Activated naive CD8-positive, alpha-beta T cell treated with anti-CD3 and anti-CD28 coated beads, Interleukin-2, amount 10 ng/mL, durations not matched to agents 7 days and 5 days (primary cell): ENCODE data around the gene TTC9C. TPM values are rescaled to one million over a fixed set of nuclear protein-coding genes. Genes with fewer than 3 reads are reported as not detected.
A peak's percentile ranks its signal among the peaks of the same experiment; 100 is the strongest.
"Not testable (repeated sequence)": the region's sequence is repeated elsewhere in the genome, so short reads cannot be mapped to it uniquely, and the experiment has no call there.

Experiments used
- ATAC-seq: fragments of 150-1000 bp; cut with Tn5 transposase; one replicate; pipeline ENCODE4 v1.10.0; 2021; ENCODE audit warnings: low read depth, moderate library complexity
- POLR2A ChIA-PET: fragments of 350-600 bp; sonication (Branson Sonifier 250); formaldehyde crosslinking; loops from one replicate; lab custom pipeline; 2021; ENCODE audit warnings: antibody characterized with exemption; lab: Charles Lee
- DNase-seq: peaks from one replicate; pipeline ENCODE4 v3.0.0; 2021
- H3K27ac Mint-ChIP-seq: one replicate; pipeline ENCODE4 v1.8.0; 2022; ENCODE audit warnings: mild to moderate bottlenecking, mixed read lengths
- H3K27me3 Mint-ChIP-seq: one replicate; pipeline ENCODE4 v1.8.0; 2022; ENCODE audit warnings: mild to moderate bottlenecking, moderate library complexity, mixed read lengths
- H3K36me3 Mint-ChIP-seq: one replicate; pipeline ENCODE4 v1.8.0; 2021; ENCODE audit warnings: mild to moderate bottlenecking, mixed read lengths
- H3K4me1 Mint-ChIP-seq: one replicate; pipeline ENCODE4 v1.8.0; 2021; ENCODE audit warnings: mixed read lengths
- H3K4me3 Mint-ChIP-seq: one replicate; pipeline ENCODE4 v1.8.0; 2022; ENCODE audit warnings: mild to moderate bottlenecking, moderate library complexity, mixed read lengths
- H3K9me3 Mint-ChIP-seq: one replicate; pipeline ENCODE4 v1.8.0; 2021; ENCODE audit warnings: mixed read lengths
- total RNA-seq, 2 experiments: library from RNA; stranded (reverse); gene quantifications; one replicate each; pipeline ENCODE4 v1.2.3, GENCODE V29; 2021

The TTC9C gene
- total RNA-seq, 2 experiments from 2014 or later: 49.5 to 56.4 TPM

GRCh38 chr11:62760867-62761227 lies 32.6 kb downstream of the TTC9C start:
- DNase-seq: not testable (repeated sequence)

GRCh38 chr11:62770778-62771143 lies 42.5 kb downstream of the TTC9C start:
- Mint-ChIP-seq H3K36me3 (peaks cover 4% of the 10 kb centered on the region), H3K4me1 (peaks cover 13% of the 10 kb centered on the region), H3K27ac (peak overlapping the region; percentile 94), H3K27me3 (no peaks in the 10 kb centered on the region), H3K9me3 (no peaks in the 10 kb centered on the region), H3K4me3 (peak overlapping the region; percentile 92)
- POLR2A ChIA-PET: interaction anchor here (0.7 to 3.9 kb wide), 12 partner anchors 9 to 110 kb away, joined by 3 to 47 read pairs (median 10); partner anchors contain the start of genes C11orf98, CSKMT, HNRNPUL2 and POLR2G
- peak; percentile 55 for DNase-seq
- ATAC-seq: no peak

More at GRCh38 chr11:62760867-62761227, 32.6 kb downstream of the TTC9C start:
- peak overlapping the region; percentile 91 for H3K4me3 Mint-ChIP-seq
- POLR2A ChIA-PET: interaction anchor here (0.9 to 3.4 kb wide), 13 partner anchors 10 to 121 kb away, joined by 3 to 39 read pairs (median 7); partner anchors contain the start of genes C11orf98, CSKMT, HNRNPUL2 and LBHD1
- H3K36me3 Mint-ChIP-seq, ATAC-seq, H3K9me3 Mint-ChIP-seq, H3K27me3 Mint-ChIP-seq: not testable (repeated sequence)
- peak overlapping the region; percentile 89 for H3K27ac Mint-ChIP-seq
- H3K4me1 Mint-ChIP-seq: peaks cover 12% of the 10 kb centered on the region

- peak; percentile 83 for ATAC-seq
- no peaks in the 10 kb centered on the region for H3K9me3 Mint-ChIP-seq
Measured at GRCh38 chr11:62771144-62772021, 43.1 kb downstream of the TTC9C start, which contains the start of gene TAF6L. Gene TAF6L, plus strand, starts transcription at chr11:62771396. Its CDS starts 4,388 bp downstream, at chr11:62775784.

GRCh38 chr11:62774407-62774806 lies 46.1 kb downstream of the TTC9C start:
- H3K27ac Mint-ChIP-seq: no peak overlapping the region
- H3K4me1 Mint-ChIP-seq: peaks cover 18% of the 10 kb centered on the region
- no peak overlapping the region for H3K4me3 Mint-ChIP-seq
- DNase-seq (no peak), ATAC-seq (no peak)
- H3K9me3 Mint-ChIP-seq: no peaks in the 10 kb centered on the region
- peaks cover 8% of the 10 kb centered on the region for H3K36me3 Mint-ChIP-seq
- no peaks in the 10 kb centered on the region for H3K27me3 Mint-ChIP-seq
- POLR2A ChIA-PET: interaction anchor here (0.6 to 4.3 kb wide), 8 partner anchors 11 to 107 kb away, joined by 3 to 23 read pairs (median 4); partner anchors contain the start of genes LBHD1, POLR2G, SLC3A2 and WDR74

More at GRCh38 chr11:62771144-62772021, 43.1 kb downstream of the TTC9C start, which contains the start of gene TAF6L:
- peak; percentile 95 for DNase-seq
- H3K27me3 Mint-ChIP-seq: no peaks in the 10 kb centered on the region
- peak within 1 kb of the TSS; percentile 92 for H3K4me3 Mint-ChIP-seq
- peaks cover 6% of the 10 kb centered on the region for H3K36me3 Mint-ChIP-seq
- POLR2A ChIA-PET: interaction anchor here (0.7 to 3.9 kb wide), 14 partner anchors 10 to 110 kb away, joined by 3 to 47 read pairs (median 6); partner anchors contain the start of genes C11orf98, CSKMT, HNRNPUL2 and POLR2G
- peaks cover 13% of the 10 kb centered on the region for H3K4me1 Mint-ChIP-seq
- H3K27ac Mint-ChIP-seq: peak within 1 kb of the TSS; percentile 94

- H3K27ac Mint-ChIP-seq: no peak overlapping the region
- ATAC-seq: no peak
Measured at GRCh38 chr11:62775646-62776045, 47.4 kb downstream of the TTC9C start.

GRCh38 chr11:62777389-62777788 lies 49.1 kb downstream of the TTC9C start:
- ATAC-seq (no peak), DNase-seq (no peak)
- Mint-ChIP-seq H3K4me3 (no peak overlapping the region), H3K9me3 (no peaks in the 10 kb centered on the region), H3K27me3 (no peaks in the 10 kb centered on the region), H3K27ac (peak overlapping the region; percentile 75), H3K36me3 (peaks cover 8% of the 10 kb centered on the region), H3K4me1 (peaks cover 9% of the 10 kb centered on the region)
- POLR2A ChIA-PET: interaction anchor here (0.7 to 4.3 kb wide), 5 partner anchors 8 to 166 kb away, joined by 3 to 23 read pairs (median 4); partner anchors contain the start of gene LBHD1

More at GRCh38 chr11:62775646-62776045, 47.4 kb downstream of the TTC9C start:
- H3K4me1 Mint-ChIP-seq: peaks cover 10% of the 10 kb centered on the region
- H3K27me3 Mint-ChIP-seq: no peaks in the 10 kb centered on the region
- H3K9me3 Mint-ChIP-seq: no peaks in the 10 kb centered on the region
- H3K4me3 Mint-ChIP-seq: no peak overlapping the region
- peaks cover 8% of the 10 kb centered on the region for H3K36me3 Mint-ChIP-seq
- DNase-seq: no peak
- POLR2A ChIA-PET: interaction anchor here (1.2 to 4.3 kb wide), 4 partner anchors 10 to 103 kb away, joined by 4 to 23 read pairs (median 10); partner anchors contain the start of genes LBHD1 and WDR74

GRCh38 chr11:62778441-62778840 lies 50.2 kb downstream of the TTC9C start:
- H3K27ac Mint-ChIP-seq: peak overlapping the region; percentile 49
- no peak overlapping the region for H3K4me3 Mint-ChIP-seq

GRCh38 chr11:62782753-62783152 lies 54.5 kb downstream of the TTC9C start:
- ATAC-seq: no peak
- no peak for DNase-seq
- Mint-ChIP-seq H3K4me1 (peaks cover 8% of the 10 kb centered on the region), H3K27ac (peak overlapping the region; percentile 7), H3K27me3 (no peaks in the 10 kb centered on the region), H3K36me3 (peaks cover 3% of the 10 kb centered on the region), H3K9me3 (no peaks in the 10 kb centered on the region), H3K4me3 (no peak overlapping the region)
- POLR2A ChIA-PET: interaction anchor here (0.6 kb wide), 1 partner anchor 191 kb away, joined by 4 read pairs; no protein-coding TSS in a partner anchor

More at GRCh38 chr11:62778441-62778840, 50.2 kb downstream of the TTC9C start:
- POLR2A ChIA-PET: interaction anchor here (1.3 kb wide), 1 partner anchor 28 kb away, joined by 3 read pairs; no protein-coding TSS in a partner anchor
- peaks cover 9% of the 10 kb centered on the region for H3K4me1 Mint-ChIP-seq
- no peak for DNase-seq
- ATAC-seq: no peak
- no peaks in the 10 kb centered on the region for H3K27me3 Mint-ChIP-seq
- H3K9me3 Mint-ChIP-seq: no peaks in the 10 kb centered on the region
- H3K36me3 Mint-ChIP-seq: peaks cover 8% of the 10 kb centered on the region

- Mint-ChIP-seq H3K4me1 (peaks cover 34% of the 10 kb centered on the region), H3K4me3 (peak overlapping the region; percentile 88), H3K9me3 (no peaks in the 10 kb centered on the region), H3K27ac (peak overlapping the region; percentile 88), H3K36me3 (peaks cover 8% of the 10 kb centered on the region), H3K27me3 (no peaks in the 10 kb centered on the region)
- peak; percentile 66 for ATAC-seq
- POLR2A ChIA-PET: interaction anchor here (0.6 to 9.1 kb wide), 28 partner anchors 10 to 212 kb away, joined by 3 to 247 read pairs (median 10); partner anchors contain the start of genes BSCL2, C11orf98, CSKMT and GNG3
- peak; percentile 92 for DNase-seq
Measured at GRCh38 chr11:62786318-62787004, 58.2 kb downstream of the TTC9C start.

GRCh38 chr11:62787005-62787759 lies 58.9 kb downstream of the TTC9C start, which contains the start of gene TMEM179B:
Gene TMEM179B, plus strand, starts transcription at chr11:62787402. Its CDS starts 30 bp downstream, at chr11:62787432.
- DNase-seq: peak; percentile 93
- H3K27ac Mint-ChIP-seq: peak within 1 kb of the TSS; percentile 97
- peaks cover 11% of the 10 kb centered on the region for H3K36me3 Mint-ChIP-seq
- H3K27me3 Mint-ChIP-seq: no peaks in the 10 kb centered on the region
- POLR2A ChIA-PET: interaction anchor here (0.6 to 9.1 kb wide), 37 partner anchors 10 to 213 kb away, joined by 3 to 247 read pairs (median 5); partner anchors contain the start of genes BSCL2, C11orf98, CSKMT and GNG3
- ATAC-seq: peak; percentile 73
- no peaks in the 10 kb centered on the region for H3K9me3 Mint-ChIP-seq
- peaks cover 38% of the 10 kb centered on the region for H3K4me1 Mint-ChIP-seq
- H3K4me3 Mint-ChIP-seq: peak within 1 kb of the TSS; percentile 92
